Right cardiac atrium (tissue), 5 donors: Measurements from ENCODE around the gene SEC63. TPM values are rescaled to one million over a fixed set of nuclear protein-coding genes. Genes with fewer than 3 reads are reported as not detected.
A peak's percentile ranks its signal among the peaks of the same experiment; 100 is the strongest.
"Not testable (repeated sequence)": the region's sequence is repeated elsewhere in the genome, so short reads cannot be mapped to it uniquely, and the experiment has no call there.

Experiments
- ATAC-seq, 2 donors: fragments of 200-7000 bp; cut with Tn5 transposase; one replicate each; pipeline versions ENCODE4 v1.8.0 to v1.9.1; 2020; ENCODE audit warnings: moderate library complexity in 2 of 2, mild to moderate bottlenecking in 1 of 2
- DNase-seq, 3 donors: peaks; one replicate each; pipeline ENCODE4 v3.0.0-alpha.2; 2020
- H3K27ac ChIP-seq: one replicate; pipeline ENCODE4 v1.5.1; 2013; ENCODE audit warnings: mild to moderate bottlenecking, low read length, control low read depth, moderate library complexity
- H3K27me3 ChIP-seq: one replicate; pipeline ENCODE4 v1.6.1; 2013; ENCODE audit not compliant: control insufficient read depth, insufficient read depth
- H3K4me1 ChIP-seq: one replicate; pipeline ENCODE4 v1.6.1; 2013; ENCODE audit warnings: low read length; ENCODE audit not compliant: control insufficient read depth, insufficient read depth
- H3K4me3 ChIP-seq: one replicate; pipeline ENCODE4 v1.5.1; 2013; ENCODE audit warnings: low read length, control low read depth
- H3K9me3 ChIP-seq: one replicate; pipeline ENCODE4 v1.6.1; 2013; ENCODE audit warnings: low read length; ENCODE audit not compliant: control insufficient read depth
- WGBS: extraction: QIAGEN DNeasy Blood & Tissue Kit; methylation state at CpG from one replicate; pipeline ENCODE4 v1.1.7; 2013; 5-methylcytosine and 5-hydroxymethylcytosine counted together
- intact Hi-C, 4 donors: fragments of 100-400 bp; cut with DNase I; formaldehyde crosslinking; loops; one replicate each; pipeline versions ENCODE4 v1.11.0 to v1.14.0; 2022 to 2023
- long read RNA-seq, 4 donors: library from polyadenylated mRNA; unstranded; transcript quantifications; one replicate each; pipeline ENCODE4 v2.0.0, GENCODE V29; 2020 to 2021
- polyA plus RNA-seq: library from polyadenylated mRNA; stranded (reverse); fragments of 200-250 nt; gene quantifications from one replicate; pipeline ENCODE4 v1.2.3, GENCODE V29; 2013
- total RNA-seq, 4 donors: library from RNA; stranded (reverse); fragmentation: NEBNext Ultra II Directional; extraction: Animal tissue kit (Norgen Biotek cat#: 25700); gene quantifications; one replicate each; pipeline ENCODE4 v1.2.1, GENCODE V29; 2021
- donor health status: healthy with polysubstance abuse.
- donor health status: DM: no; HTN: yes; CAD: no.
- donor health status: DM: no; HTN: no; CAD: no.
- donor health status: DM: no; HTN: yes; CAD: no; lungs with severe emphysema.
- donor health status: DM: yes; HTN: yes; CAD: no.

The SEC63 gene, protein sequence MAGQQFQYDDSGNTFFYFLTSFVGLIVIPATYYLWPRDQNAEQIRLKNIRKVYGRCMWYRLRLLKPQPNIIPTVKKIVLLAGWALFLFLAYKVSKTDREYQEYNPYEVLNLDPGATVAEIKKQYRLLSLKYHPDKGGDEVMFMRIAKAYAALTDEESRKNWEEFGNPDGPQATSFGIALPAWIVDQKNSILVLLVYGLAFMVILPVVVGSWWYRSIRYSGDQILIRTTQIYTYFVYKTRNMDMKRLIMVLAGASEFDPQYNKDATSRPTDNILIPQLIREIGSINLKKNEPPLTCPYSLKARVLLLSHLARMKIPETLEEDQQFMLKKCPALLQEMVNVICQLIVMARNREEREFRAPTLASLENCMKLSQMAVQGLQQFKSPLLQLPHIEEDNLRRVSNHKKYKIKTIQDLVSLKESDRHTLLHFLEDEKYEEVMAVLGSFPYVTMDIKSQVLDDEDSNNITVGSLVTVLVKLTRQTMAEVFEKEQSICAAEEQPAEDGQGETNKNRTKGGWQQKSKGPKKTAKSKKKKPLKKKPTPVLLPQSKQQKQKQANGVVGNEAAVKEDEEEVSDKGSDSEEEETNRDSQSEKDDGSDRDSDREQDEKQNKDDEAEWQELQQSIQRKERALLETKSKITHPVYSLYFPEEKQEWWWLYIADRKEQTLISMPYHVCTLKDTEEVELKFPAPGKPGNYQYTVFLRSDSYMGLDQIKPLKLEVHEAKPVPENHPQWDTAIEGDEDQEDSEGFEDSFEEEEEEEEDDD
- total RNA-seq (100 to 1,000 TPM in 1 of 4 donors, 10 to 100 TPM in 3; 65.6 to 100 (median 87.9) TPM), polyA plus RNA-seq (30.6 TPM)
- long read RNA-seq, donor 1, full-length matches to known transcripts: 67 of 129 reads
- long read RNA-seq, donor 1, partial matches to known transcripts: 48 of 129 reads
- long read RNA-seq, donor 1, other reads (novel, unspliced or antisense): 14 of 129 reads
- long read RNA-seq, donor 2, full-length matches to known transcripts: 26 of 32 reads
- long read RNA-seq, donor 2, partial matches to known transcripts: 3 of 32 reads
- long read RNA-seq, donor 2, other reads (novel, unspliced or antisense): 3 of 32 reads
- long read RNA-seq, donor 3, full-length matches to known transcripts: 20 of 186 reads
- long read RNA-seq, donor 3, partial matches to known transcripts: 145 of 186 reads
- long read RNA-seq, donor 3, other reads (novel, unspliced or antisense): 21 of 186 reads
- long read RNA-seq, donor 4, full-length matches to known transcripts: 32 of 39 reads
- long read RNA-seq, donor 4, partial matches to known transcripts: 6 of 39 reads
- long read RNA-seq, donor 4, other reads (novel, unspliced or antisense): 1 of 39 reads

DNA sequence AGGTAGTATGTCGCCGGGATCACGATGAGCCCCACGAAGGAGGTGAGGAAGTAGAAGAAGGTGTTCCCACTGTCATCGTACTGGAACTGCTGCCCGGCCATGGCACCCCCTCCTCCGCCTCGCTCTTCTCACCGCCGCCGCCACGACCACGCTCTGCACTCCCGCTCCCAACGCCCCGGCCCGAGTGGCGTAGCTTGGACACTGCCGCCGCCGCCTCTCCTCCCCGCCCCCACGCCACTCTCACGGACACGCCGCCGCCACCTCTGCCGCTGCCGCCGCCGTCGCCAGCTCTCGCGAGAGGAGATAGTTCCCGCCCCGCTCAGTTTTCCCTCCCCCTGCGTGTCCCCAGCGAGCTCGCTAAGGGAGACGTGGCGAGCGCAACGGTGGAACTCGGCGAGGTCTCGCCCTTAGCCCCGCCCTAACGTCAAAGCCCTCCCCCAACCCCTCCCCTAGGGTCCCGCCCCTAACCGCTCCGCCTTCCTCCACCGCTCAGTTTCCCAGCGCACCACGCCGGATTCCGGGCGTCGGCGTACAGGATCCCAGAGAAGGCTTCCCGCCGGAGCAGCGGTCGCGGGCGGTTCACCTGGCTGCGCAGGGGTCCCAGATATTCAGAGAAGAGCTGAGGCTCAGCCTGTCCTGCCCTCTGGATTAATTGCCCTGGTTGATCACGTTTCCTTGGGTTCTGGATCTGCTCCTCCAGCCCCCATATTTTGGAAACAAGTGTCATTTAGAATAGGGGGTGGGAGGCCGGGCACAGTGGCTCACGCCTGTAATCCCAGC lies at the start of gene SEC63:
TSS of gene SEC63 (minus strand) at position 300 of the 780 bp plus-strand sequence. CDS start at position 101, 199 bp downstream.
- DNase-seq (peak; percentile 97 to 99 (median 99)), ATAC-seq (peak; percentile 99)
- peak within 1 kb of the TSS; percentile 79 for H3K4me3 ChIP-seq
- H3K27ac ChIP-seq: peak within 1 kb of the TSS; percentile 84
- H3K27me3 ChIP-seq: no peaks in the 10 kb centered on the region
- H3K4me1 ChIP-seq: peaks cover 3% of the 10 kb centered on the region
- intact Hi-C loops: no loop called here
- WGBS: under 1% methylated on average over 69 of the region's 69 CpGs
- no peaks in the 10 kb centered on the region for H3K9me3 ChIP-seq

DNA sequence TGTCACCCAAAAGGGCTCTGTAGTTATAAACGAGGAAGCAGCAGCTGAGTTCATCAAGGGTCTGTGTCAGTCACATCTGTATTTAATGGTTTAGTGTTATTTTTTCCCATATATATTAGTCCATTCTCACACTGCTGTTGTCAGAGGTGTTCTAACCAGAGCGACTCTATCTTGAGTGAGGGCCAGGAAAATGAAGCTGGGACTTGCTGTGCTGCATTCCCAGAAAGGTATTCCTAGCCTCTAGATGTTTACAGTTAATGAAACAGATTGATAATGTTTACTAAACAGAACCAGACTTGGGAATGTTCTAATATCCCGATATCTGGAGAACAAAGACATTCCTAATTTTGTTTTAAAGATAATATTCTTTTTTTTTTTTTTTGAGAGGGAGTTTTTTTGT lies 48.0 kb upstream of the SEC63 start:
- Histone ChIP-seq H3K27ac (no peak overlapping the region), H3K4me3 (no peak overlapping the region), H3K4me1 (no peaks in the 10 kb centered on the region), H3K27me3 (no peaks in the 10 kb centered on the region), H3K9me3 (no peaks in the 10 kb centered on the region)
- WGBS: 79% methylated on average over 3 of the region's 3 CpGs
- intact Hi-C loops: no loop called here
- ATAC-seq (no peak), DNase-seq (no peak)

DNA sequence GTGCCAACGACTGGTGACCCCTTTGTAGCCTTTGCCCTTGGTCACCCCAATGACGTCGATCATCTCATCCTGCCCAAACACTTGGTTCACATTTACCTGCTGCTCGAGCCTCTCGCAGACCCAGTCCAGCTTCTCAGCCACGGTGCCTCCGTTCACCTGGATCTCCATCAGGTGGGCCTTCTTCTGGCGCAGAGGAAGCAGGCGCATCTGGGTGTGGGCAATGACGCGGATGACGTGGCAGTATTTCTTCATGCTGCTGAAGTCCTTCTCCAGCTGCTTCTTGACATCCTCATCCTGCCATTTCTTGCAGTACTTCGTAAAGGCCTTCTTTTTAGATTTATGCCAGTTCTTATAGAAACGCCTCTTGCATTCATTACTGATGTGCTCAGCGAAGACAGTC lies 46.9 kb upstream of the SEC63 start:
- no peak overlapping the region for H3K27ac ChIP-seq
- DNase-seq: no peak
- H3K27me3 ChIP-seq: no peaks in the 10 kb centered on the region
- H3K4me3 ChIP-seq: no peak overlapping the region
- intact Hi-C loops: no loop called here
- ATAC-seq: no peak
- H3K9me3 ChIP-seq: no peaks in the 10 kb centered on the region
- H3K4me1 ChIP-seq: no peaks in the 10 kb centered on the region
- 95% methylated on average over 15 of the region's 15 CpGs for WGBS

DNA sequence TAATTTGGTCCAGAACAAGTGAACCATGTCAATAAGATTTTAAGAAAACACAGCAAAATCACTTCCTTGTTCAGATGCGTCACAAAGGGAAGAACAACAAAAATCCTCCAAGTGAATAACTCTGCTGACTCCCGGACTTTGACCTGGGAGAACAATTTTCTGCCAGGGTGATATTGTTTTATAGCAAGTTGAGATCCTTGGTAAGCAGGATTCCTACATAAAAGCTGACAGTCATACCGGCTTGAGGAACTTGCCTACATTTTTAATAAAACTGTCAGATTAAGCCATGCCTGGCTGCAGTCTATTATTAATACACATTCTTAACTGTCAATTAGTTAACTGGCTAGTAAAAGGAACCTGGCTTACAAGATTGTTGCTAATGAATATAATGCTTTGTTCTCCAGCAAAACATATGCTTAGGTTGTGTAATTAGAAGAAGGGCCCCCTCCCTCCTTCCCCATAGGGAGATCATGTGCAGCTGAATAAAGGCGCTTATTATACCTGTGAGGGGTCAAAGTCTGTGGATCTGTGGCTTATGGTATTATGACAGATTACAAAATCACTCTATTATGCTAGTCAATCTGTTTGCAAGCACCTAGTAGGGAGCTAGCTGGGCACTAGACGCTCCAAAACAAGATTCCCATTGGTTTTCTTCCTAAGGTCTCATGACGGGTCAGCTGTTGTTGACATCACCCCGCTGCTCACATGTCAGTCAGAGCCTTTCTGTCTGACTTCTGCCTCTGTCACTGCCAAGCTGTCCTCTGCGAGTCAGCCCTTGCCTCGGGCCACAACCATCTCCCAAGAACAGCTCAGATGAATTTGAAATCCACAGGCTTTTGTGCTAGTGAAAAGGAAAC lies 44.6 kb upstream of the SEC63 start:
- ATAC-seq (peak in 1 of 2 donors; percentile 47), DNase-seq (no peak)
- no peaks in the 10 kb centered on the region for H3K9me3 ChIP-seq
- intact Hi-C loops: no loop called here
- H3K27me3 ChIP-seq: no peaks in the 10 kb centered on the region
- no peak overlapping the region for H3K27ac ChIP-seq
- 52% methylated on average over 9 of the region's 9 CpGs for WGBS
- H3K4me3 ChIP-seq: no peak overlapping the region
- no peaks in the 10 kb centered on the region for H3K4me1 ChIP-seq

DNA sequence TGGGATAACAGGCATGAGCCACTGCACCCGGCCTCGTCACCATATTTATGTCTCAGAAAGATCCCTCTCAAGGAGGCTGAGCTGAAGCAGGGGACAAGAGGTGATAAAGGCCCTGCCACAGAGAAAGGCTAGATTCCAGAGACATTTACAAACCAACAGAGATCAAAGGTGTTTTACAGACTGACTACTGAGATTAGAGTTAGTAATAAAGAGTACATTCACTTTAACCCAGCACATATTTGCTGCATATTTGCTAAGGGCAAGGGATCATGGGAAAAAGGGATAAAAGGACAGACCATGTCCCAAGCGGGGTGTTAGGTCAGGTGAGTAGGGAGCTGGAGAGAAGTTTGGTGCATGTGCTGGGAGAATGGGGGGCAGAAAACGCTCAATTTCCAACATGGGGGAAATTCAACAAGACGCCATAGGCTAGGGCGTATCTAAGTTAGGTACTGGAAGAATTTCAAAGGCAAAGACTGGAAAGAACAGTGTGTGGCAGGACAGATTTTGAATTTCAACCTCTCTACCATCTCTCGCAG lies 43.8 kb upstream of the SEC63 start:
- no peaks in the 10 kb centered on the region for H3K9me3 ChIP-seq
- no peaks in the 10 kb centered on the region for H3K27me3 ChIP-seq
- H3K4me1 ChIP-seq: no peaks in the 10 kb centered on the region
- H3K4me3 ChIP-seq: no peak overlapping the region
- no peak overlapping the region for H3K27ac ChIP-seq
- intact Hi-C loops: no loop called here
- DNase-seq (no peak), ATAC-seq (no peak)
- WGBS: 95% methylated on average over 7 of the region's 7 CpGs

DNA sequence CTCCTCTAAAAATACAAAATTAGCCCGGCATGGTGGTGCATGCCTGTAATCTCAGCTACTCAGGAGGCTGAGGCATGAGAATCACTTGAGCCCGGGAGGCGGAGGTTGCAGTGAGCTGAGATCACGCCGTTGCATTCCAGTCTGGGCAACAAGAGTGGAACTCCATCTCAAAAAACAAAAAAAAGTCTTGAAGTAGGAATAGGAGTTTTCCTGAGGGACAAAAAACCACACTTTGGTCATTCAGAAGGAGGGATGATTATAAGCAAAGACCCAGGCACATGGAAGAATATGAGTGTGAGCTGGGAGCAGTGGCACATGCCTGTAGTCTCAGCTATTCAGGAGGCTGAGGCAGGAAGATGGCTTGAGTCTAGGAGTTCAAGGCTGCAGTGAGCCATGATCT lies 42.3 kb upstream of the SEC63 start:
- H3K27me3 ChIP-seq, H3K4me3 ChIP-seq, DNase-seq, ATAC-seq, H3K27ac ChIP-seq, intact Hi-C loops, H3K9me3 ChIP-seq, H3K4me1 ChIP-seq: not testable (repeated sequence)
- 92% methylated on average over 5 of the region's 5 CpGs for WGBS

DNA sequence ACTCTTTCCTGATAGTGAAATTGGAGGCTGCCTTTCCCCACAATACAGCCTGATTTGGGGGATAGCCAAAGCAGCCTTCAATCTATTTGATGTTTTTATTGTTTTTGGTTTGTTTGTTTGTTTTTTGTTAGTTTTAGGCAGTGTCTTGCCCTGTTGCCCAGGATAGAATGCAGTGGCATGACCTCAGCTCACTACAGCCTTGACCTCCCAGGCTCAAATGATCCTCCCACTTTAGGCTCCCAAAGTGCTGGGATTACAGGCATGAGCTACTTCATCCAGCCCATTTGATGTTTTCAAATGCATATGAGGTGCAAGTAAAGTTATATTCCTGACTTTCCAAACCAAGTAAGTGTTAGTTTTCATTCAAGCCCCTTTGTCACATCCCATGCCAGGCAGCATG lies 41.3 kb upstream of the SEC63 start:
- intact Hi-C loops: no loop called here

DNA sequence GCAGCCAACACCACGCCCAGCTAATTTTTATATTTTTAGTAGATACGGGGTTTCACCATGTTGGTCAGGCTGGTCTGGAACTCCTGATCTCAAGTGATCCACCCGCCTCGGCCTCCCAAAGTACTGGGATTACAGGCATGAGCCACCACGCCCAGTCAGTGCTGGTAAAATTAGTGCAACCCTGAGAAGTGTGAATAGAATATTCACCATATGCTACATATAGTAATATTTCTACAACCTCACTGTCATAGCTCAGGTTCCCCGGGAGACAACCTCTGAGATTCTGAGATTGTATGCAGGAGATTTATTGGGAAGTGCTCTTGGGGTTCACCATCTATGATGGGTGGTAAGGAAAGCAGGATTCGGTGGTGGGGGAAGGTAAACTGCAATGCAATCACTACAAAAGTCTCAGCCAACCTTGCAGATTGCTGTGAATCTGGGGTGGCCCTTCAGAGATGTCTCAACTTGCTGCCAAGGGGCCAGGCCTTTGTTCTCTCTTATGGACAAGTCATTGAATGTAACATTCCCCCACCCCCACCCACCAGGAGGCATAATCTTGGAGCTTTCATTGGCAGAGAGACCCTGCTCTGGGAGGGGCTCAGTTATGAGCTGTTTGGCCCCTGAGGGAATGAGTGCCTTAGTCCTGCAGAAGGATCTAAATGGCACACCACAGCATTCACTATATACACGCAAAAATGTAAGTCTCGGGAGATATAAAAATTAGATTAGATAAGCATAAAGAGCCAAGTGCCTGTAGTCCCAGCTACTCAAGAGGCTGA lies 34.0 kb upstream of the SEC63 start:
- Histone ChIP-seq H3K27ac (no peak overlapping the region), H3K9me3 (no peaks in the 10 kb centered on the region), H3K27me3 (no peaks in the 10 kb centered on the region), H3K4me3 (no peak overlapping the region), H3K4me1 (no peaks in the 10 kb centered on the region)
- 83% methylated on average over 9 of the region's 9 CpGs for WGBS
- DNase-seq (no peak), ATAC-seq (no peak)
- intact Hi-C loops: no loop called here

More for the DNA sequence above, 41.3 kb upstream of the SEC63 start:
- Histone ChIP-seq H3K4me1 (no peaks in the 10 kb centered on the region), H3K27ac (no peak overlapping the region), H3K4me3 (no peak overlapping the region), H3K27me3 (no peaks in the 10 kb centered on the region), H3K9me3 (no peaks in the 10 kb centered on the region)
- no peak for DNase-seq
- ATAC-seq: no peak

DNA sequence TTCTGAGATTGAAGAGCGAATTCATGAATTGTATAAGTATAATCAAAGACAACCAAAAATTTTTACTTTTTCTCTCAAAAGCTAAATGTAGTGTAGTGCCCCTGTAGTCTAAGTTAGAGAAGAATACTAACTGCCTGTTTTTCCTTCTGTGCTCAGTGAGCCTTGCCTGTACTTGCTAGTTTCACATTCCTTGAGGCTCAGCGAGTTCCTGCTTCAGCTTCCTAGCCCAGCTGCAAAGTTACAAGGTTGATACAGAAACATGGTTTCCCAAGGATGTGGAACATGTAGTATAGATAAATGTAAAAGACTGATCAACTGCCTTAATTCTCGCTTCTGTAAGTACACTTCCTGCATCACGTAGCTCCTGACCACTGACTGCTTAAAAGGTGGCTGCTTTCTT lies 33.1 kb upstream of the SEC63 start:
- Histone ChIP-seq H3K9me3 (no peaks in the 10 kb centered on the region), H3K4me3 (no peak overlapping the region), H3K27me3 (no peaks in the 10 kb centered on the region), H3K4me1 (no peaks in the 10 kb centered on the region), H3K27ac (no peak overlapping the region)
- DNase-seq: no peak
- intact Hi-C loops: no loop called here
- 68% methylated on average over 4 of the region's 4 CpGs for WGBS
- ATAC-seq: no peak
